HTERT RPE-1 (cell line): ENCODE data around the gene NAALADL2.
"Not testable (repeated sequence)": the region's sequence is repeated elsewhere in the genome, so short reads cannot be mapped to it uniquely, and the experiment has no call there.

Source experiments
- in situ Hi-C: fragments of 300-500 bp; cut with MboI; formaldehyde crosslinking; loops from 4 replicates; pipeline ENCODE4 v1.14.3; 2020; ENCODE audit warnings: low sequenced_read_pairs

The NAALADL2 gene

GRCh38 chr3:175346573-175347356 is 487.6 kb downstream of the NAALADL2 start:
- in situ Hi-C loops, result no loop called here

DNA sequence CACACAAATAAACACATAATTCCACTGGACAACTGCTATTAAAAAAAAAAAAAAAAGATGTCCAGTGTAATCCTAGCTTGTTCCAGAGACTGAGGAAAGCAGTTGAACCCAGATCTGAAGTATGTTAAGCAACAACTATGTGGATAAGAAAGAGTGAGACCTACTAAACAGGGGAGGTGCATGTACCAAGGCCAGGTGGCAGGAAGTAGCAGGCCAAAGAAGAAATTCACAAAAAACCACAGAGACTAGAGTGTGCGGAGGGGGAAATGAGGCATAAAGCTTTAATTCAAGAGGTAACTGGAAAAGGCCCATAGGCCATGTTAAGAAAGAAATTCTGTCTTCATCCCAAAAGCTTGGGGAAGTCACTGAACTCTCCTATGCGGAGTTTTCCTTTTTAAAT is 490.0 kb downstream of the NAALADL2 start:
- in situ Hi-C loops, result no loop called here

GRCh38 chr3:175355801-175356335 is 496.7 kb downstream of the NAALADL2 start:
- in situ Hi-C loops, result no loop called here

DNA sequence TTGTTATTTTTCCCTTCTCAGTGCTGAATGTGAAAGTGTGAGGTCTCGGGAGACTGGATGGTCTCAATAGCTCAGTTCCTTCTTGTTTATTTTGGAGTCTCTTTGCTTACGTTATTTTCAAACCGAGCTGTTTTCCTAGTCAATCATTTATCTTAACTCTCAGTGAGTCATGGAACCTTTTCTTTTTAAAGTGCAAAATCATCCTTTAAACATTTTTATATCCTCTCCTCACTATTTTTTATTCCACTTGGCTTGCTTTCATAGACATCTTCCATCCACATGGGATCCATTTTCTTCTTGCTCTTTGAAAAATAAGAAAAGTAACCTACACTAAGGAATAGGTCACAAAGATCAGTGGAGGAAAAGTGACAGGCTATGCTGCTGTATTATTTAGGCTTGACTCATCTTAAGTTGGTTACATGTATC is 497.8 kb downstream of the NAALADL2 start:
- in situ Hi-C loops, result no loop called here

DNA sequence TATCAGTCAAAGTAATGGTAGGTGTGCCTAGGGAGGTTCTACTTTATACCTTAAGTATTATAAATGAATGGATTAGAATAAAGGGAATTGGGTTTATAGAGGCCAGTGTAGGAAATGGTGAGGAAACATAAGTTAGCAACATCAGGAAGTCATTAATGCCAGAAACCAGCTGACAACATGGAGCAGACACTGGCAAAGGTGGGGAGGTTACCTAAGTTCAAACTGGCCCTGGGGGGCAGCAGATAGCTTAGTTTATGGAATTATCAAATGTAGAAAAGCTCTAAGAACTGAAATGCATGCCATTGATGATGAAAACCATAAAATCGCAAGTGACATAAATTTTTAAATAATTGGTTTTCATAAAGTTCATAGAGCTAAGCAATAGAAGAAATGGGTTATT is 498.6 kb downstream of the NAALADL2 start:
- in situ Hi-C loops, result no loop called here

- in situ Hi-C loops, result no loop called here
Observed at GRCh38 chr3:175358935-175359334, 499.8 kb downstream of the NAALADL2 start.

GRCh38 chr3:175370426-175370825 is 511.3 kb downstream of the NAALADL2 start:
- in situ Hi-C loops, result not testable (repeated sequence)

GRCh38 chr3:175371187-175371586 is 512.1 kb downstream of the NAALADL2 start:
- in situ Hi-C loops, result not testable (repeated sequence)

GRCh38 chr3:175374705-175375104 is 515.6 kb downstream of the NAALADL2 start:
- in situ Hi-C loops, result no loop called here

GRCh38 chr3:175378348-175378747 is 519.2 kb downstream of the NAALADL2 start:
- in situ Hi-C loops, result no loop called here

DNA sequence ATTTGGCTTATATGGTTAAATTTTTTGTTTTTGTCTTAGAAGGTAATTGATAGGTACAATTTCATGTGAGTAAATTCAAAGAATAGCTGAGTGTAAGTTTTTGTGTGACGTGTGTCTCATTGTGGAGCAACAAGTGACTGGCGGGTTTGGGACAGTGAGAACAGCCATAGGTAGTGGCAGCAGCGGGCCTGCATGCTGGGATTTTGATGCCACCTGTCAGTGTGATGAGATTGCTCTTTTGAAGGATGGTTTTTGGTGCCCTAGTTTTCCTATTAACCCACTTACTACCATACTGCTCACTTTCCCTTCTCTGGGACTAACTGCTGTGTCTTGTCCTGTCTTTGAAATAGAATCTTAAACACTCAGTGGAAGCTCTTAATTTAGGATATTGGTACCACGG is 522.6 kb downstream of the NAALADL2 start:
- in situ Hi-C loops, result no loop called here

- in situ Hi-C loops, result no loop called here
Observed at GRCh38 chr3:175383371-175383770, 524.2 kb downstream of the NAALADL2 start.

GRCh38 chr3:175383813-175384212 is 524.7 kb downstream of the NAALADL2 start:
- in situ Hi-C loops, result no loop called here

- in situ Hi-C loops, result no loop called here
Observed at GRCh38 chr3:175384569-175384968, 525.4 kb downstream of the NAALADL2 start.

- in situ Hi-C loops, result no loop called here
Observed at GRCh38 chr3:175386630-175387029, 527.5 kb downstream of the NAALADL2 start.

DNA sequence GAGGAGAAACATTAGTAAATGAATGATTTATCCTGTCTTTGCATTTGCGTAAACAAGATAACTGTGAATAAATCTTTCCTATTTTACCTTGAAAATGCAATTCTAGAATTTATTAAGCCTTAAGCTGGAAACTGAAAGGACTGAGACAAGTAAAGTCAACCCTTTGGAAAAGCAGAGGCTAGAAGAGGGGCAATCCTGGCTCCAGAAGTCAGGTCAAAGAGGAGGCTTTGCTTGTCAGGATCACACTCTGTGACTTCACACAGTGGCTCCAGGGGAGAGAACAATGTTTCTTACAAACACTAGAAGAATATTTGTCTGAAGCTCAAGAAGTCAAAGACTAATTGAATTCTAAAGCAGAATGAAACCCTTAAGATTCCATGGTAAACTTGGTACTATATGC is 530.4 kb downstream of the NAALADL2 start:
- in situ Hi-C loops, result no loop called here

GRCh38 chr3:175391601-175392000 is 532.5 kb downstream of the NAALADL2 start:
- in situ Hi-C loops, result no loop called here

GRCh38 chr3:175392653-175393052 is 533.5 kb downstream of the NAALADL2 start:
- in situ Hi-C loops, result no loop called here

DNA sequence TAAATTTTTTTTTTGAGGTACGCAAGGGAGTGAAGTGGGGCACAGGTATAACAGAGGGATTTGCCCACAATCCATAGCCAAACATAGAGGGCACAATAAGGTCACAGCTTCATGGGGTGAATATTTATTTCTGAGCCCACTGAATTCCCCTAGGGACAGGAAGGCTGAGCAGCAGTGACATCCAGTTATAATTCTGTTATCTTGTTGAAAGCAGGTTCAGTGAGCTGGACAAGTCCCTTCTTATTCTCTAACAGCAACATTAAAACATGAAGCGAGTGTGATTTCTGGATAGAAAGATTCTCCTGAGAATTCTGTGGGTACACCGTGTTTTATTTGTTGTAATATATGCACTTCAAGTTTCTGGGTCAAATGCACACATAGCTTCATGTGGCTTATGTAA is 538.2 kb downstream of the NAALADL2 start:
- in situ Hi-C loops, result no loop called here

- in situ Hi-C loops, result no loop called here
Observed at GRCh38 chr3:175398676-175399075, 539.5 kb downstream of the NAALADL2 start.

DNA sequence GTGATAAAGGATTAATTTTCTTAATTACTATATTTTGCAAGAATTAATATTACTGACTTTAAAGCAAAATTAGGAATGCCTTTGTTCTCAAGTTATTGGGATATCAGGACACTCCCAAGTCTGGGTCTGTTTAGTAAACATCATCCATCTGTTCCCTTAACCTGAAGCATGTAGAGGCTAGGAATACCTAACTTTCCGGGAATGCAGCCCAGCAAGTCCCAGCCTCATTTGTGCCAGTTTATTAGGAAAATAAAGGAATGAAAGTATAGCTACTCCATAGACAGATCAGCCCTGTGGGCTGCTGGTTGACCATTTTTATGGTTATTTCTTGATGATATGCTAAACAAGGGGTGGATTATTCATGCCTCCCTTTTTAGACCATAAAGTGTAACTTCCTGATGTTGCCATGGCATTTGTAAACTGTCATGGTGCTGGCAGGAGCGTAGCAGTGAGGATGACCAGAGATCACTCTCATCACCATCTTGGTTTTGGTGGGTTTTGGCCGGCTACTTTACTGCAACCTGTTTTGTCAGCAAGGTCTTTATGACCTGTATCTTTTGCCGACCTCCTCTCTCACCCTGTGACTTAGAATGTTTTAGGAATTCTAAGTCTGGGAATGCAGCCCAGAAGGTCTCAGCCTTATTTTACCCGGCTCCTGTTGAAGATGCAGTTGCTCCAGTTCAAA is 540.2 kb downstream of the NAALADL2 start:
- in situ Hi-C loops, result no loop called here

DNA sequence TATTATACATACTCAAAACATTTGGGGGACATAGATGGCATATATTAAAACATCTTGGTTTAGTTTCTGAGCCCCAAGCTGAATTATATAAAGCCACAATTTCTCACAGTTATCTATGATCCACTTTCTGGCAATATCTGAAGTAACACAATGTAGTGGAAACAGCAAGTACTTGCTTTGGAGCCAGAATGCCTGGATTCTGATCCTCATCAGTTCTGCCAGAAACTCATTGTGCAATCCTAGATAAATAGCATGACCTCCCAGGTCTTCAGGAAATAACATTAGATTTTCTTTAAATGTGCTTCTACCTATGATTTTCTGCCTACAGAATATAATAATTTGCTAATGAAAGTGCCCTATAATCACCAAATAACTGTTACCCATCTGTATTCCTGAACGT is 544.9 kb downstream of the NAALADL2 start:
- in situ Hi-C loops, result no loop called here
